Measurements from ENCODE around the gene CCR5.

DNA sequence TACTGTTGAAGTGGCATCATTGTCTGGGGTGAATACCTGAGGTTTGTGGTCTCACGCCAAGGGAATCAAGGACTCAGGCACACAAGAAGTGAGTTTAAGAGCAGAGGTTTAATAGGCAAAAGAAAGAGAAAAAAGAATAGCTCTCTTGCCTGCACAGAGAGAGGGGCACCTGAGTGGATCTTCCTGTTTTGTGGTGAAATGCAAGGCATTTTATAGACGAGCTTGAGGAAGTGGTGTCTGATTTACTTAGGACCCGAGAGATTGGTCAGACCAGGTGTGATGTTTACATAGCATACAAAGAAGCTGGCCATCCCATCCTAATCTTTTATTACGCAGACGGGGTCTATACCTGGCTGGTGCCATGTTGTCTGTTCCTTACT is 13.2 kb downstream of the CCR5 start:
- no peak for TF ChIP-seq ZC3H10 (CRISPR knock-in tag; IDR thresholded peaks at IDR 0.05)
- no peak for TF ChIP-seq TCF4 (CRISPR knock-in tag; IDR thresholded peaks at IDR 0.05; ENCODE audit: borderline replicate concordance)
- TF ChIP-seq, protein P1, sequence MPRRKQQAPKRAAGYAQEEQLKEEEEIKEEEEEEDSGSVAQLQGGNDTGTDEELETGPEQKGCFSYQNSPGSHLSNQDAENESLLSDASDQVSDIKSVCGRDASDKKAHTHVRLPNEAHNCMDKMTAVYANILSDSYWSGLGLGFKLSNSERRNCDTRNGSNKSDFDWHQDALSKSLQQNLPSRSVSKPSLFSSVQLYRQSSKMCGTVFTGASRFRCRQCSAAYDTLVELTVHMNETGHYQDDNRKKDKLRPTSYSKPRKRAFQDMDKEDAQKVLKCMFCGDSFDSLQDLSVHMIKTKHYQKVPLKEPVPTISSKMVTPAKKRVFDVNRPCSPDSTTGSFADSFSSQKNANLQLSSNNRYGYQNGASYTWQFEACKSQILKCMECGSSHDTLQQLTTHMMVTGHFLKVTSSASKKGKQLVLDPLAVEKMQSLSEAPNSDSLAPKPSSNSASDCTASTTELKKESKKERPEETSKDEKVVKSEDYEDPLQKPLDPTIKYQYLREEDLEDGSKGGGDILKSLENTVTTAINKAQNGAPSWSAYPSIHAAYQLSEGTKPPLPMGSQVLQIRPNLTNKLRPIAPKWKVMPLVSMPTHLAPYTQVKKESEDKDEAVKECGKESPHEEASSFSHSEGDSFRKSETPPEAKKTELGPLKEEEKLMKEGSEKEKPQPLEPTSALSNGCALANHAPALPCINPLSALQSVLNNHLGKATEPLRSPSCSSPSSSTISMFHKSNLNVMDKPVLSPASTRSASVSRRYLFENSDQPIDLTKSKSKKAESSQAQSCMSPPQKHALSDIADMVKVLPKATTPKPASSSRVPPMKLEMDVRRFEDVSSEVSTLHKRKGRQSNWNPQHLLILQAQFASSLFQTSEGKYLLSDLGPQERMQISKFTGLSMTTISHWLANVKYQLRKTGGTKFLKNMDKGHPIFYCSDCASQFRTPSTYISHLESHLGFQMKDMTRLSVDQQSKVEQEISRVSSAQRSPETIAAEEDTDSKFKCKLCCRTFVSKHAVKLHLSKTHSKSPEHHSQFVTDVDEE (CRISPR knock-in tag; IDR thresholded peaks at IDR 0.05), result no peak
- TF ChIP-seq PATZ1 (CRISPR knock-in tag; IDR thresholded peaks at IDR 0.05; ENCODE audit: borderline replicate concordance), result no peak
- no peak for TF ChIP-seq ISL1 (CRISPR knock-in tag; IDR thresholded peaks at IDR 0.05)
- TF ChIP-seq CSDC2 (CRISPR knock-in tag; IDR thresholded peaks at IDR 0.05), result no peak
- TF ChIP-seq TOX (CRISPR knock-in tag; IDR thresholded peaks at IDR 0.05; ENCODE audit: borderline replicate concordance), result no peak
- no peak for TF ChIP-seq ESRRG (CRISPR knock-in tag; IDR thresholded peaks at IDR 0.05)
- no peak for TF ChIP-seq ZFP3 (CRISPR knock-in tag; IDR thresholded peaks at IDR 0.05)
- TF ChIP-seq, protein P2, sequence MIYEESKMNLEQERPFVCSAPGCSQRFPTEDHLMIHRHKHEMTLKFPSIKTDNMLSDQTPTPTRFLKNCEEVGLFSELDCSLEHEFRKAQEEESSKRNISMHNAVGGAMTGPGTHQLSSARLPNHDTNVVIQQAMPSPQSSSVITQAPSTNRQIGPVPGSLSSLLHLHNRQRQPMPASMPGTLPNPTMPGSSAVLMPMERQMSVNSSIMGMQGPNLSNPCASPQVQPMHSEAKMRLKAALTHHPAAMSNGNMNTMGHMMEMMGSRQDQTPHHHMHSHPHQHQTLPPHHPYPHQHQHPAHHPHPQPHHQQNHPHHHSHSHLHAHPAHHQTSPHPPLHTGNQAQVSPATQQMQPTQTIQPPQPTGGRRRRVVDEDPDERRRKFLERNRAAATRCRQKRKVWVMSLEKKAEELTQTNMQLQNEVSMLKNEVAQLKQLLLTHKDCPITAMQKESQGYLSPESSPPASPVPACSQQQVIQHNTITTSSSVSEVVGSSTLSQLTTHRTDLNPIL (CRISPR knock-in tag; IDR thresholded peaks at IDR 0.05; ENCODE audit: low read depth), result no peak

All from SK-N-SH treated with all-trans-retinoic acid at 6 μM for 48 hours (cell line).